ENCODE measurements around the gene SH3BP4. TPM values are rescaled to one million over a fixed set of nuclear protein-coding genes. Genes with fewer than 3 reads are reported as not detected.

The SH3BP4 gene
- total and polyA plus RNA-seq, 8 donors, result 24.1 to 35.0 (median 28.6) TPM

DNA sequence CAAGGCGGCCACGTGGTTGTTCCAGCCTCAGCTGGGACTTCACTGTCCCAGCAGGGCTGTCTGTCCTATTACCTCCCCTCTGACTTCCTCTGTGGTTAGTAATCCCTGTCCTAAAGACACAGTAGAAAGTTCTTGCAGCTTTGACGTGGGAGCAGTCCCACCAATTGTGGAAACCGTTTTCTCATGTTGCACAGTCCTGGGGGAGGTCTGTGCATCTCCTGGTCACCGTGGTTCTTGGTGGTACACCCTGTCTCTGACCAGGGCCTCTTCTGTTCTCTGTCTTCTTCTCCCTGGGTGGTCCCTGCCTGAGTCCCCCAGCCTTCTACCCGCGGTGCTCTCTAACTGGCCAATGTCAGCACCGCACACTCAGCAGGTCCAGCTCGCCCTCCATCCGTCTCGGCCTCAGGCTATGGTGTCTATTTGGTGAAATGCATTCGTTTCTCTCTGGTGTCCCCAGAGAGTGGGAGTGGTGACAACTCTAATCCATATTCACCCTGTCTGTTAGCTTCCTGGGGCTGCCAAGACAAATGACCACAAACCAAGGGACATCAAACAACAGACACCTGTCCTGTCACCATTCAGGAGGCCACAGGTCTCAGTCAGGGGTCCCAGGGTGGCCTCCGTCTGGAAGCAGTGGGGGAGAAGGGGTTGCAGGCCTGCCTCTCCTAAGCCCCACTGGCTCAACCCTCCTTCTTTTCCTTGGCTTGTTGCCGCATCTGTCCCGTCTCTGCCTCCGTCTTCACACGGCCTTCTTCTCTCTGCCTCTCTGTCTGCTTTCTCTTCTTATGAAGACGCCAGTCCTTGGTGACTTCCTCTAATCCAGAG lies 99.8 kb downstream of the SH3BP4 start:
- Histone ChIP-seq H3K4me3 (no peak overlapping the region), H3K27me3 (no peaks in the 10 kb centered on the region), H3K4me1 (peaks cover 6 to 41% of the 10 kb centered on the region in 2 donors), H3K36me3 (peaks cover 0 to 12% of the 10 kb centered on the region in 2 donors), H3K9me3 (no peaks in the 10 kb centered on the region), H3K27ac (peak overlapping the region; percentile 44 to 49)
- no peak for DNase-seq
- intact Hi-C loops (cut with DNase I), result no loop called here
- no peak for TF ChIP-seq CTCF (IDR thresholded peaks at IDR 0.05)
- peak; percentile 33 for ATAC-seq

DNA sequence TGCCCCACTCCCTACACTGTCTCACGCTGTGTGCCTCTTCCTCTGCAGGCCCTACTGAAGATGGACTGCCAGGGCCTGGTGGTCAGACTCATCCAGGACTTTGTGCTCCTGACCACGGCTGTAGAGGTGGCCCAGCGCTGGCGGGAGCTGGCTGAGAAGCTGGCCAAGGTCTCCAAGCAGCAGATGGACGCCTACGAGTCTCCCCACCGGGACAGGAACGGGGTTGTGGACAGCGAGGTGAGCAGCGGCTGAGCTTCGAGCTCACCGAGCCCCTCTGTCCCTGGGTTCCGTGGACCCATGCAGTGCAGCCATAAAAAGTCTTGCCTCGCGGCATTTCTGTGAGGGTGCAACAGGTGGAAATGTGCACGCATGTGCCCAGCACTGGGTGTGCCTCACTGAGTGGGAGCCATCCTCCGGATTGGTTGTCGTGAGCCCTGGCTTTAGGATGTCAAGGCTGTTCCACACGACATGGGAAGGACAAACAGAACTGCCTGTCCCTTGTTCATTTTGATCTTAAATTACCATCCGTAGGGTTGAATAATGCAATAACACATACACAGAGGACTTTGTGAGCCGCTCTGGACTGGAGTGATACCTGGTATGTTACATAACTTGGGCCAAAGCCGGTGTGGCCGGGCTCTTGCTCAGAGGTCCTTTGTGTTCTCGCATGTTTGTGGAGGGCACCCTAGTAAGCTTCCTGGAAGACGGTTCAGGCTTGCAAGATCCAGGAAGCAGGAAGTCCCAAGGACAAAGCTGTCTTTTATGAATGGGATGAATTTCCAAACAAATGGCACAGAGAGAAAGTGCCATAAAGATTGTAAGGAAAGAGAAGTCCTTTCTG lies 100.9 kb downstream of the SH3BP4 start:
- H3K4me3 ChIP-seq, result no peak overlapping the region
- ATAC-seq (no peak), DNase-seq (no peak)
- no peak overlapping the region for H3K27ac ChIP-seq
- intact Hi-C loops (cut with DNase I), result no loop called here
- no peaks in the 10 kb centered on the region for H3K9me3 ChIP-seq
- no peaks in the 10 kb centered on the region for H3K27me3 ChIP-seq
- H3K4me1 ChIP-seq, result peaks cover 6 to 41% of the 10 kb centered on the region in 2 donors
- H3K36me3 ChIP-seq, result peaks cover 0 to 12% of the 10 kb centered on the region in 2 donors
- TF ChIP-seq CTCF (IDR thresholded peaks at IDR 0.05), result no peak

- peaks cover 0 to 12% of the 10 kb centered on the region in 2 donors for H3K36me3 ChIP-seq
- intact Hi-C loops (cut with DNase I), result no loop called here
- peaks cover 6 to 38% of the 10 kb centered on the region in 2 donors for H3K4me1 ChIP-seq
- no peak overlapping the region for H3K4me3 ChIP-seq
- H3K9me3 ChIP-seq, result no peaks in the 10 kb centered on the region
- DNase-seq, result no peak
- H3K27me3 ChIP-seq, result no peaks in the 10 kb centered on the region
- no peak for ATAC-seq
- no peak for TF ChIP-seq CTCF (IDR thresholded peaks at IDR 0.05)
- H3K27ac ChIP-seq, result no peak overlapping the region
These were observed 101.8 kb downstream of the SH3BP4 start for GRCh38 chr2:235053651-235054050.

- peaks cover 6 to 36% of the 10 kb centered on the region in 2 donors for H3K4me1 ChIP-seq
- TF ChIP-seq CTCF (IDR thresholded peaks at IDR 0.05), result no peak
- DNase-seq (no peak), ATAC-seq (no peak)
- peaks cover 0 to 12% of the 10 kb centered on the region in 2 donors for H3K36me3 ChIP-seq
- no peaks in the 10 kb centered on the region for H3K27me3 ChIP-seq
- intact Hi-C loops (cut with DNase I), result no loop called here
- no peak overlapping the region for H3K27ac ChIP-seq
- H3K9me3 ChIP-seq, result no peaks in the 10 kb centered on the region
- H3K4me3 ChIP-seq, result no peak overlapping the region
These were observed 102.7 kb downstream of the SH3BP4 start for GRCh38 chr2:235054475-235054874.

DNA sequence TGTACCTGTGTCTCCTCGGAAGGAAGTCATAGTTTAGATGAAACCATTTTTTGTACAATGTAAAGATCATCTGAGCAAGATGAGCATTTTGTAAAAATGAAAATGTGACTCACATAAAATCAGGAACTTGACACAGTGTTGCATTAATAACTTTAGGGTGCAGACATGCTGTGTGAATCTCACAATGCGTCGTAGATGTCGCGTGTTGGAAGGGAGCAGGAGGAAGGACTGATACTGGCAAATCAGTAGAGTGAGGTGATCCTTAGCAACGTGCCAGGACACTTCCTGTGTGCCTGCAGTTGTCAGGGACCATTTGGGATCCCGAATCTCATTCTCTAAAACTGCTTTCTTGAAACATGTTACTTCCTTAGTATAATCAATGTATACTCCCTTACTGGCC lies 103.1 kb downstream of the SH3BP4 start:
- Histone ChIP-seq H3K27ac (no peak overlapping the region), H3K4me3 (no peak overlapping the region), H3K27me3 (no peaks in the 10 kb centered on the region), H3K36me3 (peaks cover 0 to 12% of the 10 kb centered on the region in 2 donors), H3K4me1 (peaks cover 6 to 36% of the 10 kb centered on the region in 2 donors), H3K9me3 (no peaks in the 10 kb centered on the region)
- intact Hi-C loops (cut with DNase I), result no loop called here
- DNase-seq (no peak), ATAC-seq (no peak)
- TF ChIP-seq CTCF (IDR thresholded peaks at IDR 0.05), result no peak
